Measurements from ENCODE around the gene EHMT1. TPM values are rescaled to one million over a fixed set of nuclear protein-coding genes. Genes with fewer than 3 reads are reported as not detected.

EHMT1 gene
- 19.2 and 23.0 TPM in 2 replicates for total RNA-seq (2016; rRNA removed; fragmentation: Illumina TruSeq; extraction: Trizol)
- total RNA-seq (2016; cell fraction: cytosol; rRNA removed; fragmentation: Illumina TruSeq; extraction: Trizol; ENCODE audit: low read depth): 32.6 and 34.0 TPM in 2 replicates
- 15.2 and 25.2 TPM in 2 replicates for total RNA-seq (2016; cell fraction: insoluble cytoplasmic fraction; rRNA removed; fragmentation: Illumina TruSeq; extraction: Trizol)
- 17.9 and 21.2 TPM in 2 replicates for total RNA-seq (2016; cell fraction: membrane; rRNA removed; fragmentation: Illumina TruSeq; extraction: Trizol)
- 21.3 and 28.8 TPM in 2 replicates for total RNA-seq (2016; cell fraction: nucleus; rRNA removed; fragmentation: Illumina TruSeq; extraction: Trizol)
- polyA plus RNA-seq (2011; rRNA removed): 27.1 and 32.7 TPM in 2 replicates
- polyA plus RNA-seq (2011; cell fraction: cytosol; rRNA removed): 15.3 and 21.9 TPM in 2 replicates
- polyA plus RNA-seq (2011; cell fraction: nucleus; rRNA removed): 115 and 134 TPM in 2 replicates
- polyA plus RNA-seq (2012): 23.7 and 24.3 TPM in 2 replicates
- polyA plus RNA-seq (2016; cell fraction: cytosol; fragmentation: Illumina TruSeq; extraction: Trizol; ENCODE audit: low read depth): 2.4 TPM in 2 replicates
- 15.9 and 22.8 TPM in 2 replicates for polyA plus RNA-seq (2016; cell fraction: insoluble cytoplasmic fraction; fragmentation: Illumina TruSeq; extraction: Trizol; ENCODE audit: low read depth)
- polyA plus RNA-seq (2016; cell fraction: membrane; fragmentation: Illumina TruSeq; extraction: Trizol; ENCODE audit: low read depth): 6.3 and 6.9 TPM in 2 replicates
- polyA plus RNA-seq (2016; cell fraction: nucleus; fragmentation: Illumina TruSeq; extraction: Trizol; ENCODE audit: insufficient read depth, low read depth): 70.5 and 71.6 TPM in 2 replicates
- 74.8 and 208 TPM in 2 replicates for polyA minus RNA-seq (2011; rRNA and poly(A)+ RNA removed; ENCODE audit: low replicate concordance)
- 20.1 and 23.4 TPM in 2 replicates for polyA minus RNA-seq (2011; cell fraction: cytosol; rRNA and poly(A)+ RNA removed)
- 41.9 and 46.2 TPM in 2 replicates for polyA minus RNA-seq (2011; cell fraction: nucleus; rRNA and poly(A)+ RNA removed)
- percentile 61 among the genes with signal in this experiment for Bru-seq, nascent RNA
- BruChase-seq, experiment 1, labeled RNA remaining after a 6-hour chase: percentile 76 among the genes with signal in this experiment
- BruChase-seq, experiment 2, labeled RNA remaining after a 2-hour chase: percentile 72 among the genes with signal in this experiment
- long read RNA-seq, experiment 1, partial matches to known transcripts: 16 of 27 reads
- long read RNA-seq, experiment 1, other reads (novel, unspliced or antisense): 10 of 27 reads
- long read RNA-seq, experiment 2, partial matches to known transcripts: 14 of 25 reads
- long read RNA-seq, experiment 2, other reads (novel, unspliced or antisense): 11 of 25 reads

DNA sequence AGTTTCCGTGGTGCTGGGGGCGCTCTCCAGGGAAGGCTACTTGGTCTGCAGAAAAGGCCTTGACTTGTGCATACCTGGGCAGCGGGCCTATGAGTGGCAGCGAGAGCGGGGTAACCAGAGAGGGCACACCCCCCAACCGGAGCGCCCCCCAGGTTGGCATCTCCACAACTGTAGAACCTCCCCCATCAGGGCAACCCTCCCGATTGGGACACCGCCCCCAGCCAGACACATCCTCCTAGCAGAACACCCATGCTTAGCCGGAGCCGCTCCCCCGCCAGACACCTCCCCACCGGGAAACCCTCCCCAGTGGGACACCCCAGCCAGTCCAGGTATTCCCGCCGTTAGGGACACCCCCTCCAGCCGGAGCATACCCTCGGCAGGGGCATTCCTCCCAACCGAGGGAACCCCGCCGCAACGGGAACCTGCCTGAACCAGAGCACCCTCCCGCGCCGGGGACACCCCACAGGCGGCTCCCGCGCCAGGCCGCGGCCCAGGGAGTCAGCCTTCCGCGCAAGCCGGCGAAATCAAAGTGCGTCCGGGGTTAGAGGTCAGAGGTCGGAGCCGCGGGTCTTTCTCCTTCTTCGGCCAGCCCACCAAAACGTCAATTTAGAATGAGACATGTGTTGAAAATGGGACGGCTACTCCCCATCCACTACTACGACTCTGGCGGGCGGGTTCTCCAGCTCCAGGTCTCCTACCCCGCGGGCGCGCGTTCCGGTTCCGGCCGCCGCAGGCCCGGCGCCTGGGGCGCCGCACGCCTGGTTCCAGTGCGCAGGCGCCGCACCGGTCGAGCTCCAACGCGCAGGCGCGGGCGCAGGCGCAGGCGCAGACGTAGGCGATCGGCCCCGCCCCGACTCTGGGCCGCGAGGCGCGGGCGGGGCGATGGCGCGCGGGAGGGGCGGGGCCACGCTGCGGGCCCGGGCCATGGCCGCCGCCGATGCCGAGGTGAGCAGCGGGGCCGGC, at the start of gene EHMT1:
EHMT1 (plus strand) TSS at position 901 of the 963 bp plus-strand sequence; CDS start at position 925, 24 bp downstream.
- H3K9me3 ChIP-seq (ENCODE audit: low read length): no peaks in the 10 kb centered on the region
- peak within 1 kb of the TSS; percentile 90 for H3K4me2 ChIP-seq (ENCODE audit: low read depth, low read length)
- peaks cover 11% of the 10 kb centered on the region for H4K20me1 ChIP-seq (ENCODE audit: insufficient read depth, low read length)
- in situ Hi-C loops (cut with HindIII; ENCODE audit: extremely low pct_ligation_motif_present, low pct_unique_long_range_greater_than_20kb) (no loop called here), intact Hi-C loops (cut with micrococcal nuclease; ENCODE audit: unreplicated experiment) (no loop called here)
- DNase-seq (ENCODE audit: low spot score) (peak; percentile 67), FAIRE-seq (no peak), ATAC-seq (peak; percentile 76)
- H3K79me2 ChIP-seq (ENCODE audit: insufficient read depth, low read length): peaks cover 53% of the 10 kb centered on the region
- ChIA-PET POLR2A (interaction anchor here (0.6 to 2.3 kb wide), 7 partner anchors 10 to 341 kb away, joined by 3 to 25 read pairs (median 5); partner anchors contain the start of genes ARRDC1, TOR4A and ZMYND19), CTCF (ENCODE audit: low intra/inter-chr PET ratio, low total read pairs) (no interaction called here)
- peak within 1 kb of the TSS; percentile 94 for H3K9ac ChIP-seq (ENCODE audit: insufficient read depth, low read depth, low read length)
- peak within 1 kb of the TSS; percentile 27 for H2AFZ ChIP-seq (ENCODE audit: low read length)
- no peaks in the 10 kb centered on the region; a peak in 1 of 5 replicates for H3K27me3 ChIP-seq (ENCODE audit: control insufficient read depth in 1 of 2, insufficient read depth in 2 of 2, low read length in 2 of 2)
- peaks cover 38% of the 10 kb centered on the region for H3K4me1 ChIP-seq (ENCODE audit: insufficient read depth, low read length)
- peak within 1 kb of the TSS; percentile 90 to 99 (median 96) for H3K4me3 ChIP-seq (replicated peaks in 1 of 3; ENCODE audit: insufficient read depth in 1 of 3, low read depth in 2 of 3, low read length in 3 of 3)
- peaks cover 3 to 13% of the 10 kb centered on the region in 2 experiments; a peak in 4 of 5 replicates for H3K36me3 ChIP-seq (replicated peaks in 1 of 2; ENCODE audit: control insufficient read depth in 1 of 2, insufficient read depth in 2 of 2, low read length in 2 of 2)
- WGBS (ENCODE audit: low lambda C conversion rate): no CpG with 5 or more reads among the region's 94 CpGs
- TSS peak; percentile 80 for BruUV-seq (replicated peaks)
- H3K27ac ChIP-seq (ENCODE audit: extremely low read length, insufficient read depth, low read length): peak within 1 kb of the TSS; percentile 85
- TF ChIP-seq ZNF598 (CRISPR knock-in tag; IDR thresholded peaks at IDR 0.05; ENCODE audit: borderline replicate concordance) (no peak), CC2D1A (CRISPR knock-in tag; IDR thresholded peaks at IDR 0.05) (no peak), ZKSCAN8 (CRISPR knock-in tag; IDR thresholded peaks at IDR 0.05; ENCODE audit: borderline replicate concordance) (no peak), NFE2L2 (IDR thresholded peaks at IDR 0.05; ENCODE audit: low read length) (no peak), TMF1 (CRISPR knock-in tag; IDR thresholded peaks at IDR 0.05; ENCODE audit: low read depth) (peak; percentile 79; the same call in 1 of the 2 replicates), ELF1 (CRISPR knock-in tag; IDR thresholded peaks at IDR 0.05) (peak; percentile 61), SUZ12 (IDR thresholded peaks at IDR 0.05; ENCODE audit: low read depth, low read length) (no peak), PHF20 (CRISPR knock-in tag; IDR thresholded peaks at IDR 0.05) (peak; percentile 88), HOXA9 (CRISPR knock-in tag; IDR thresholded peaks at IDR 0.05; ENCODE audit: borderline replicate concordance) (no peak), MEIS2 (CRISPR knock-in tag; IDR thresholded peaks at IDR 0.05) (peak; percentile 65; the same call in 1 of the 2 replicates), ZNF782 (CRISPR knock-in tag; IDR thresholded peaks at IDR 0.05; ENCODE audit: borderline replicate concordance) (no peak), GFI1 (CRISPR knock-in tag; IDR thresholded peaks at IDR 0.05; ENCODE audit: borderline replicate concordance) (no peak), ZBTB21 (CRISPR knock-in tag; IDR thresholded peaks at IDR 0.05) (no peak)
- TF ChIP-seq, protein P1, sequence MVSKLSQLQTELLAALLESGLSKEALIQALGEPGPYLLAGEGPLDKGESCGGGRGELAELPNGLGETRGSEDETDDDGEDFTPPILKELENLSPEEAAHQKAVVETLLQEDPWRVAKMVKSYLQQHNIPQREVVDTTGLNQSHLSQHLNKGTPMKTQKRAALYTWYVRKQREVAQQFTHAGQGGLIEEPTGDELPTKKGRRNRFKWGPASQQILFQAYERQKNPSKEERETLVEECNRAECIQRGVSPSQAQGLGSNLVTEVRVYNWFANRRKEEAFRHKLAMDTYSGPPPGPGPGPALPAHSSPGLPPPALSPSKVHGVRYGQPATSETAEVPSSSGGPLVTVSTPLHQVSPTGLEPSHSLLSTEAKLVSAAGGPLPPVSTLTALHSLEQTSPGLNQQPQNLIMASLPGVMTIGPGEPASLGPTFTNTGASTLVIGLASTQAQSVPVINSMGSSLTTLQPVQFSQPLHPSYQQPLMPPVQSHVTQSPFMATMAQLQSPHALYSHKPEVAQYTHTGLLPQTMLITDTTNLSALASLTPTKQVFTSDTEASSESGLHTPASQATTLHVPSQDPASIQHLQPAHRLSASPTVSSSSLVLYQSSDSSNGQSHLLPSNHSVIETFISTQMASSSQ (IDR thresholded peaks at IDR 0.05; ENCODE audit: low read depth): no peak
- TF ChIP-seq, protein P1 (CRISPR knock-in tag; IDR thresholded peaks at IDR 0.05; ENCODE audit: borderline replicate concordance): peak; percentile 19; the same call in 1 of the 2 replicates

Data from HepG2 (cell line).